BJ (cell line): ENCODE results near the gene STOM. TPM values are rescaled to one million over a fixed set of nuclear protein-coding genes. Genes with fewer than 3 reads are reported as not detected.
"Not testable (repeated sequence)": the region's sequence is repeated elsewhere in the genome, so short reads cannot be mapped to it uniquely, and the experiment has no call there.

ENCODE experiments used
- CTCF ChIA-PET: fragments of 350-600 bp; formaldehyde crosslinking; extraction: SDS; loops from one replicate; lab custom pipeline; 2021; ENCODE audit warnings: antibody characterized with exemption, inconsistent platforms; lab: Yijun Ruan, JAX
- POLR2A ChIA-PET: fragments of 300-600 bp; sonication (Branson Sonifier 250); formaldehyde crosslinking; extraction: SDS; loops from one replicate; lab custom pipeline; 2021; ENCODE audit warnings: antibody characterized with exemption; lab: Charles Lee
- DNase-seq: peaks from one replicate; pipeline ENCODE4 v3.0.0-alpha.2; 2011; ENCODE audit warnings: low read depth
- H3K27me3 ChIP-seq: 2 replicates; pipeline ENCODE4 v1.6.0; 2011; ENCODE audit warnings: low read length; ENCODE audit not compliant: control insufficient read depth, insufficient read depth
- H3K36me3 ChIP-seq: 2 replicates; pipeline ENCODE4 v1.5.1; 2011; ENCODE audit warnings: low read length; ENCODE audit not compliant: control insufficient read depth, insufficient read depth
- H3K4me3 ChIP-seq: 2 replicates; pipeline ENCODE4 v1.5.1; 2011; ENCODE audit warnings: low read depth, mild to moderate bottlenecking, control low read depth, low read length
- polyA plus RNA-seq: library from polyadenylated mRNA; depleted of rRNA; stranded (reverse); fragments of >200 nt; gene quantifications from 2 replicates; pipeline ENCODE4 v1.2.3, GENCODE V29; 2011
- TF ChIP-seq, protein P1 (sequence below): IDR thresholded peaks from 2 replicates; pipeline ENCODE4 v1.5.1; 2011; ENCODE audit warnings: low read depth, mild to moderate bottlenecking, control low read depth, inconsistent platforms, low read length, moderate library complexity; ENCODE audit not compliant: insufficient read depth

Gene STOM
- polyA plus RNA-seq, 1 experiment, result 223 TPM

DNA sequence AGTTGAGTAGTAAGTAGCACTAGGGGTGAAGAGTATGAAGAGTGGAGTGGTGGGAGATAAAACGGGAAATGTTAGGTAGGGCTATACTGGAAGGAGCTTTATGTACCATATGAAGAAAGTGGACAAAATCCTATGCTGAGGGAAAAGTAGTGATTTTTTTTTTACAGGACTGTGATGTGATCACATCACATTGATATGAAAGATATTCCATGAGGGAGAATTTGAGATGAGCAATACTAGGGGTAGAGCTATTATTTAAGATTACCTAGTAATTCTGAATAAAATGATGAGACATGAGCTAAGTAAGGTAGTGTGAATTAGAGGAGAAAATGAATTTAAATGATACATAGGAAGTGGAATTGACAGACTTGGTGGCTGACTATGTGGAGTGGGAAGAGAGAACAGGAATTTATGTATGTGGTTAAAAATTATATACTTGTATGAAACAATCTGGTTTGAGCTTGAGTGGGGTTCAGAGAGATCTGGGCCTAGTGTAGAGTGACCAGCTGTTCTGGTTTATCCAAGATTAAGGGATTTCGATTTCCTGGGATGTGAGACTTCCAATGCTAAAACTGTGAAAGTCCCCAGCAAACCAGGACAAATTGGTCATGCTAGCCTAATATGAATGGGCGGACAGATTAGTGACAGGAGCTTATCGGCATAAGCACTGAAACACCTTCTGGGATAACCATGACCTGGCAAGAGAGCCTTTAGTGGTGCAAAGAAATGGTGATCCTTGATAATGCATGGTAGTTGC, 29.3 kb upstream of the STOM start:
- DNase-seq, result no peak
- CTCF ChIA-PET, result interaction anchor here (0.6 to 7.1 kb wide), 29 partner anchors 8 to 1017 kb away, joined by 3 to 89 read pairs (median 5); partner anchors contain the start of gene RAB14
- H3K4me3 ChIP-seq, result no peak overlapping the region
- POLR2A ChIA-PET, result interaction anchor here (0.7 kb wide), 1 partner anchor 122 kb away, joined by 5 read pairs; no protein-coding TSS in a partner anchor
- no peaks in the 10 kb centered on the region for H3K36me3 ChIP-seq
- H3K27me3 ChIP-seq, result no peaks in the 10 kb centered on the region
- TF ChIP-seq, protein P1, sequence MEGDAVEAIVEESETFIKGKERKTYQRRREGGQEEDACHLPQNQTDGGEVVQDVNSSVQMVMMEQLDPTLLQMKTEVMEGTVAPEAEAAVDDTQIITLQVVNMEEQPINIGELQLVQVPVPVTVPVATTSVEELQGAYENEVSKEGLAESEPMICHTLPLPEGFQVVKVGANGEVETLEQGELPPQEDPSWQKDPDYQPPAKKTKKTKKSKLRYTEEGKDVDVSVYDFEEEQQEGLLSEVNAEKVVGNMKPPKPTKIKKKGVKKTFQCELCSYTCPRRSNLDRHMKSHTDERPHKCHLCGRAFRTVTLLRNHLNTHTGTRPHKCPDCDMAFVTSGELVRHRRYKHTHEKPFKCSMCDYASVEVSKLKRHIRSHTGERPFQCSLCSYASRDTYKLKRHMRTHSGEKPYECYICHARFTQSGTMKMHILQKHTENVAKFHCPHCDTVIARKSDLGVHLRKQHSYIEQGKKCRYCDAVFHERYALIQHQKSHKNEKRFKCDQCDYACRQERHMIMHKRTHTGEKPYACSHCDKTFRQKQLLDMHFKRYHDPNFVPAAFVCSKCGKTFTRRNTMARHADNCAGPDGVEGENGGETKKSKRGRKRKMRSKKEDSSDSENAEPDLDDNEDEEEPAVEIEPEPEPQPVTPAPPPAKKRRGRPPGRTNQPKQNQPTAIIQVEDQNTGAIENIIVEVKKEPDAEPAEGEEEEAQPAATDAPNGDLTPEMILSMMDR, result no peak

DNA sequence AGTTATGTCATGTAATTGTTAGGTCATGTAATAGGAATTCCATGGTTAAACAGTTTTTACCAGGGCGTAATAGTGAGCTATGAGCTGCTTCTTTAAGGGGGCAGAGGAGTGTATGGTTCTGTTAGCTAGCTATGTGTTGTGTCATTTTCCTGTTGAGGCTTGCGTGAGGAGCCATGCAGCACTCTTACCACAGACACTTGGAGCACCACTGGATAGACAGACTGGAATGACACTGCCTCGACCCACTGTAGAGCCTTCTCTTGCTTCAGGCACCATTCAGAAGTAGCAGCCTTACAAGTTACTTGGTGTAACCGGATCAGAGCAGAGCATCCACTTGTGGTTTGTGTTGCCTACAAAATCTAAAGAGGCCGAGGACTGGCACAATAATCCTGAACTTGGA, 28.3 kb upstream of the STOM start:
- no peak overlapping the region for H3K4me3 ChIP-seq
- POLR2A ChIA-PET, result interaction anchor here (0.6 to 1.0 kb wide), 2 partner anchors 76 to 83 kb away, joined by 3 read pairs; no protein-coding TSS in a partner anchor
- H3K27me3 ChIP-seq, result no peaks in the 10 kb centered on the region
- TF ChIP-seq, protein P1, result no peak
- CTCF ChIA-PET, result interaction anchor here (0.6 to 7.1 kb wide), 14 partner anchors 16 to 642 kb away, joined by 3 to 89 read pairs (median 5); partner anchors contain the start of gene RAB14
- no peaks in the 10 kb centered on the region for H3K36me3 ChIP-seq
- peak; percentile 100 for DNase-seq

DNA sequence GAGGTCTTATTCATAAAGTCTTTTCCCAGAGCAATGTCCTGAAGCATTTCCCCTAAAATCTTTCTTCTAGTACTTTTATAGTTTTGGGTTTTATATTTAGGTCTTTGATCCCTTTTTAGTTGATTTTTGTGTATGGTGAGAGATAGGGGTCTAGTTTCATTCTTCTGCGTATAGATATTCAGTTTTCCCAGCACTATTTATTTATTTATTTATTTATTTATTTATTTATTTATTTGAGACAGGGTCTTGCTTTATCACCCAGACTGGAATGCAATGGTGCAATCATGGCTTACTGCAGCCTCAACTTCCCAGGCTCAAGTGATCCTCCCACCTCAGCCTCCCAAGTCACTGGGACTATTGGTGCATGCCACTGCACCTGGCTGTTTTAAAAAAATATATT, 27.2 kb upstream of the STOM start:
- CTCF ChIA-PET, result interaction anchor here (0.8 to 7.1 kb wide), 4 partner anchors 33 to 641 kb away, joined by 3 to 89 read pairs (median 42); no protein-coding TSS in a partner anchor
- H3K36me3 ChIP-seq, DNase-seq, H3K27me3 ChIP-seq, POLR2A ChIA-PET, H3K4me3 ChIP-seq: not testable (repeated sequence)

DNA sequence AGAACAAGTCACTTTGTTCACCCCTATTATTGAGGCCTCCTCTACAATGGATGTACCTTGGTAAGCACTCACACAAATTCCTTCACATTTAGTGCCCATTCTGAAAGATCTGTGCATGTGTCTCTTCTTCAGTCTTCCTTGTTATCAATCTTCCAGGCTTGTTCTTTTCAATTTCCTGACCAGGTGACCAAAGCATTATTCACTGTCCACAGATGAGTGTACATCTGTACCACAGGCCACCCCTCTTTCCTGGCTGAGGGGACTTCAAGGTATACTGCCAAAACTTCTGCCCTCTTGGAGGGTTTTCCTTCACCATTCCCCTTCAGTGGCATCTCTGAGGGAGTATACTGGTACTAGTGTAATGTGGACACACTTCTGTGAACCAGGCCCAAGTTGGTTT, 25.5 kb upstream of the STOM start:
- Histone ChIP-seq H3K27me3 (no peaks in the 10 kb centered on the region), H3K36me3 (no peaks in the 10 kb centered on the region), H3K4me3 (no peak overlapping the region)
- ChIA-PET POLR2A (no interaction called here), CTCF (interaction anchor here (0.9 to 3.9 kb wide), 2 partner anchors 75 to 78 kb away, joined by 3 to 17 read pairs; no protein-coding TSS in a partner anchor)
- TF ChIP-seq, protein P1, result no peak
- no peak for DNase-seq

DNA sequence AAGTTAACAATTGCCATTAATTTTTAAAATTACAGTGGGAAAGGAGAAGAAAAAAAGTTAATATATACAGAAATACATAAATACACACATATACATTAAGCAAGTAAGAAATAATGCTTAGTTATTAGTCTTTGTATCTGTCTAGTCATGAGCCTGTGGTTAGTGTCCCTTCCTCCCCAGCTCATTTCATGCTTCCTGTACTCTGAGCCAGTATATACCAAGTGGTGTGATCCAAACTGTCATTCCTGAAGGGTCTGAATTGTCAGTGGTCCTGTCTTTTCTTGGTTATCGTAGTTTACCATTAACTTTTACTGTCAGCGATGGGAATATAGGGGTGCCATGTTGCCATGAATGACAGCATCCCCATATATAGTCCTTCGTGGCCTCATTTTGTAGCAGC, 24.2 kb upstream of the STOM start:
- TF ChIP-seq, protein P1, result no peak
- no peaks in the 10 kb centered on the region for H3K36me3 ChIP-seq
- H3K4me3 ChIP-seq, result no peak overlapping the region
- DNase-seq, result no peak
- no peaks in the 10 kb centered on the region for H3K27me3 ChIP-seq
- ChIA-PET CTCF (interaction anchor here (0.8 to 3.9 kb wide), 3 partner anchors 19 to 80 kb away, joined by 3 to 17 read pairs (median 3); no protein-coding TSS in a partner anchor), POLR2A (no interaction called here)
